GM23338 (cell line): ENCODE data around the gene ZFPL1. TPM values are rescaled to one million over a fixed set of nuclear protein-coding genes. Genes with fewer than 3 reads are reported as not detected.

ENCODE experiments used
- ATAC-seq: fragments of 200-7000 bp; cut with Tn5 transposase; 3 replicates; pipeline ENCODE4 v1.9.1; 2020
- DNase-seq: peaks from one replicate; pipeline ENCODE4 v3.0.0-alpha.2; 2015; ENCODE audit warnings: low spot score
- H2AFZ ChIP-seq: fragments of 200-600 bp; sonication (generic); 2 replicates; pipeline ENCODE4 v1.8.0; 2016; ENCODE audit warnings: antibody characterized with exemption, mild to moderate bottlenecking, moderate library complexity
- H3F3A ChIP-seq: fragments of 200-600 bp; sonication (generic); replicated peaks from 2 replicates; pipeline ENCODE4 v1.8.0; 2017; ENCODE audit warnings: antibody characterized with exemption, mixed run types, low read depth
- H3K27ac ChIP-seq: fragments of 200-600 bp; sonication (generic); 2 replicates; pipeline ENCODE4 v1.6.1; 2016; ENCODE audit warnings: low read depth
- H3K27me3 ChIP-seq: fragments of 200-600 bp; sonication (generic); 2 replicates; pipeline ENCODE4 v1.8.0; 2016; ENCODE audit warnings: mild to moderate bottlenecking, mixed run types, moderate library complexity; ENCODE audit not compliant: insufficient read depth
- H3K36me3 ChIP-seq: fragments of 200-600 bp; sonication (generic); 2 replicates; pipeline ENCODE4 v1.8.0; 2016; ENCODE audit warnings: mild to moderate bottlenecking; ENCODE audit not compliant: insufficient read depth
- H3K4me1 ChIP-seq: fragments of 200-600 bp; sonication (generic); 2 replicates; pipeline ENCODE4 v1.8.0; 2016; ENCODE audit warnings: mild to moderate bottlenecking, moderate library complexity; ENCODE audit not compliant: insufficient read depth
- H3K4me2 ChIP-seq: fragments of 200-600 bp; sonication (generic); 2 replicates; pipeline ENCODE4 v1.7.1; 2017; ENCODE audit warnings: mixed run types
- H3K4me3 ChIP-seq: fragments of 200-600 bp; sonication (generic); 2 replicates; pipeline ENCODE4 v1.6.1; 2016; ENCODE audit warnings: mixed run types
- H3K79me2 ChIP-seq: fragments of 200-600 bp; sonication (generic); replicated peaks from 2 replicates; pipeline ENCODE4 v1.8.0; 2017; ENCODE audit warnings: mild to moderate bottlenecking; ENCODE audit not compliant: insufficient read depth
- H3K9me2 ChIP-seq: fragments of 200-600 bp; sonication (generic); 2 replicates; pipeline ENCODE4 v1.8.0; 2017; ENCODE audit not compliant: insufficient read depth
- H4K20me1 ChIP-seq: fragments of 200-600 bp; sonication (generic); replicated peaks from 2 replicates; pipeline ENCODE4 v1.8.0; 2017; ENCODE audit warnings: mild to moderate bottlenecking; ENCODE audit not compliant: insufficient read depth
- H3K27ac Mint-ChIP-seq: 2 replicates; pipeline ENCODE4 v1.8.0; 2020; ENCODE audit warnings: inconsistent platforms, mild to moderate bottlenecking, moderate library complexity, mixed read lengths
- H3K27me3 Mint-ChIP-seq: 3 replicates; pipeline ENCODE4 v1.8.0; 2022; ENCODE audit warnings: low read depth, mild to moderate bottlenecking, moderate library complexity, mixed read lengths, inconsistent platforms; ENCODE audit not compliant: insufficient read depth, poor library complexity
- H3K36me3 Mint-ChIP-seq: 3 replicates; pipeline ENCODE4 v1.8.0; 2021; ENCODE audit warnings: low read depth, mild to moderate bottlenecking, inconsistent platforms, moderate library complexity, mixed read lengths
- H3K4me1 Mint-ChIP-seq: 3 replicates; pipeline ENCODE4 v1.8.0; 2020; ENCODE audit warnings: mild to moderate bottlenecking, inconsistent platforms, mixed read lengths
- H3K4me3 Mint-ChIP-seq: 3 replicates; pipeline ENCODE4 v1.8.0; 2021; ENCODE audit warnings: moderate library complexity, mild to moderate bottlenecking, inconsistent platforms, mixed read lengths
- H3K9me3 Mint-ChIP-seq: 3 replicates; pipeline ENCODE4 v1.8.0; 2020; ENCODE audit warnings: moderate library complexity, mild to moderate bottlenecking, inconsistent platforms, mixed read lengths
- CREB1 ChIP-seq: fragments of 250-450 bp; sonication (Bioruptor Pico); IDR thresholded peaks from 2 replicates; pipeline ENCODE4 v1.5.0; 2020; ENCODE audit warnings: low read depth, mild to moderate bottlenecking, moderate library complexity
- CTCF ChIP-seq, 2 experiments: fragments of 200-600 bp in 1 of 2; sonication (generic) in 1 of 2; conservative IDR thresholded peaks; 2 replicates each; pipeline versions ENCODE4 v1.5.1 to v1.6.1; 2016 to 2017; ENCODE audit warnings: antibody characterized with exemption in 2 of 2, low read depth in 2 of 2, mild to moderate bottlenecking in 2 of 2, moderate library complexity in 1 of 2
- ETS1 ChIP-seq: IDR thresholded peaks from 2 replicates; pipeline ENCODE4 v1.6.1; 2016; ENCODE audit warnings: antibody characterized with exemption
- EZH2 ChIP-seq: fragments of 200-600 bp; sonication (generic); IDR thresholded peaks from one replicate; pipeline ENCODE4 v1.8.0; 2017; ENCODE audit warnings: antibody characterized with exemption, mild to moderate bottlenecking, low read depth; ENCODE audit not compliant: unreplicated experiment
- EZH2phosphoT487 ChIP-seq: fragments of 200-600 bp; sonication (generic); IDR thresholded peaks from one replicate; pipeline ENCODE4 v1.8.1; 2018; ENCODE audit warnings: antibody characterized with exemption; ENCODE audit not compliant: unreplicated experiment
- JUNB ChIP-seq: IDR thresholded peaks from one replicate; pipeline ENCODE4 v1.6.1; 2016; ENCODE audit warnings: antibody characterized with exemption; ENCODE audit not compliant: unreplicated experiment
- NANOG ChIP-seq: IDR thresholded peaks from 2 replicates; pipeline ENCODE4 v1.6.1; 2016; ENCODE audit warnings: antibody characterized with exemption, borderline replicate concordance
- POLR2AphosphoS5 ChIP-seq: IDR thresholded peaks from 2 replicates; pipeline ENCODE4 v1.6.1; 2016; ENCODE audit warnings: antibody characterized with exemption, low read depth
- REST ChIP-seq: IDR thresholded peaks from one replicate; pipeline ENCODE4 v1.6.1; 2018; ENCODE audit warnings: antibody characterized with exemption; ENCODE audit not compliant: unreplicated experiment
- STAT1 ChIP-seq: IDR thresholded peaks from one replicate; pipeline ENCODE4 v1.6.1; 2016; ENCODE audit warnings: antibody characterized with exemption; ENCODE audit not compliant: unreplicated experiment
- ZNF114 ChIP-seq: fragments of 250-450 bp; sonication (Bioruptor Pico); IDR thresholded peaks from 2 replicates; pipeline ENCODE4 v1.5.0; 2020; ENCODE audit warnings: mild to moderate bottlenecking, moderate library complexity
- ZNF331 ChIP-seq: fragments of 250-450 bp; sonication (Bioruptor Pico); IDR thresholded peaks from 2 replicates; pipeline ENCODE4 v1.5.0; 2020; ENCODE audit warnings: low read depth, mild to moderate bottlenecking, moderate library complexity
- ZNF462 ChIP-seq: fragments of 250-450 bp; sonication (Bioruptor Pico); IDR thresholded peaks from 2 replicates; pipeline ENCODE4 v1.5.0; 2020; ENCODE audit warnings: mild to moderate bottlenecking, moderate library complexity
- polyA plus RNA-seq: library from polyadenylated mRNA; unstranded; fragments of >200 nt; fragmentation: Nextera tagmentation; extraction: Ambion mirVana; gene quantifications from 2 replicates; pipeline ENCODE4 v1.2.1, GENCODE V29; 2016
- total RNA-seq: library from RNA; depleted of rRNA; stranded (reverse); fragments of >200 nt; shearing (Covaris generic); gene quantifications from 2 replicates; pipeline ENCODE4 v1.2.3, GENCODE V29; 2014

Gene ZFPL1
- total and polyA plus RNA-seq, 2 experiments from 2014 or later: 26.3 to 26.8 TPM

- Histone ChIP-seq H4K20me1 (no peaks in the 10 kb centered on the region), H3K4me3 (peak overlapping the region; percentile 67), H3K4me1 (peaks cover 20% of the 10 kb centered on the region; the same call in 1 of the 2 replicates), H3K27me3 (no peaks in the 10 kb centered on the region), H3K9me2 (no peaks in the 10 kb centered on the region), H3K79me2 (peaks cover 19% of the 10 kb centered on the region), H3K27ac (0 out of 2 replicates have a peak overlapping the region, but pooled peaks have one; percentile 80), H2AFZ (no peak overlapping the region), H3K36me3 (no peaks in the 10 kb centered on the region), H3K4me2 (peak overlapping the region; percentile 99), H3F3A (peaks cover 11% of the 10 kb centered on the region; the same call in 1 of the 2 replicates)
- Mint-ChIP-seq H3K27me3 (peaks cover 19% of the 10 kb centered on the region), H3K4me3 (peak overlapping the region; percentile 97), H3K27ac (peak overlapping the region; percentile 94), H3K36me3 (peaks cover 16% of the 10 kb centered on the region), H3K9me3 (no peaks in the 10 kb centered on the region), H3K4me1 (peaks cover 19% of the 10 kb centered on the region)
- ATAC-seq (no peak), DNase-seq (no peak)
- TF ChIP-seq CTCF (conservative IDR thresholded peaks at IDR 0.05; ENCODE audit: low read depth in 2 of 2) (no peak), NANOG (no peak), REST (no peak), STAT1 (no peak), JUNB (no peak), POLR2AphosphoS5 (no peak), EZH2 (no peak), CREB1 (CRISPR knock-in tag) (no peak), ZNF114 (CRISPR knock-in tag) (no peak), ZNF331 (no peak), ZNF462 (CRISPR knock-in tag) (no peak), EZH2phosphoT487 (no peak), ETS1 (no peak)
Measured at GRCh38 chr11:65133724-65134123, 49.7 kb downstream of the ZFPL1 start.
